Measurements from ENCODE around the gene PLCB1. TPM values are rescaled to one million over a fixed set of nuclear protein-coding genes. Genes with fewer than 3 reads are reported as not detected.

PLCB1 gene
- total and polyA plus RNA-seq, 8 donors, result 8.8 to 27.7 (median 19.2) TPM

DNA sequence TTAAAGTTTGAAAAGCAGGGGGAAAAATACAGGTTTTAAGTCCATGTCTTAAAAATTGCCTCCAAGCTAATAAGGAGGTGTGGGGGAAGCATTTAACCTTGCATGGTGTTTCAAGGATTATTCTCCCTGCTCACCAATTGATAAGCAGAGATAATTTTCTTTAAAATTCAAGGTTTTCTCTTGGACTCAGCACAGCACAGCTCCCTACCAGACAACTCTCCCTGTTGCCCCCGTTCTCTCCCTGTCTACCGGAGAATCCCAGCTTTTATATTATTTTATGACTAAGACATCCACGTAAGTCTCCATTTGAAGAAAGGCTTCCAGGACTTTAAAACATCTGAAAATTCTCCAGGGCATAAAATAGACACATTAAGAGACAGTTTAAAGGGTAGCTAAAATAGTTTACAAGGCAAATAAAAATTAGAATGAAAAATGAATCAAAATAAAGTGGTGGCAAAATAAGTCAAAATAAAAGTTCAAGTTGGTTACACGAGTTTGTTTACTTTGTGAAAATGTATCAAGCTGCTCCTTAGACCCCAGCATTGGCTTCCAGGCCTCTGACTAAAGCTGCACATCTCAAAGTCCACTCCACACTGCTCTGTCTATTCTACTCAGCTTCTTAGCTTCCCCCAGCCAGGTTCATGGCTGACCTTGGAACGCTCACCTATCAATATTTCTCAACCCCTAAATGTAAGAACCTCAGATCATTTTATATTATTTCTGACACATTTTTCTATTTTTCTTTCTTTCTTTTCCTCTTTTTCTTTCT lies 748.2 kb downstream of the PLCB1 start:
- intact Hi-C loops (cut with DNase I), result no loop called here
- H3K9me3 ChIP-seq, result no peaks in the 10 kb centered on the region
- no peak overlapping the region for H3K27ac ChIP-seq
- H3K27me3 ChIP-seq, result no peaks in the 10 kb centered on the region
- H3K36me3 ChIP-seq, result no peaks in the 10 kb centered on the region
- TF ChIP-seq CTCF (IDR thresholded peaks at IDR 0.05), result no peak
- DNase-seq (no peak), ATAC-seq (no peak)
- H3K4me1 ChIP-seq, result no peaks in the 10 kb centered on the region
- H3K4me3 ChIP-seq, result no peak overlapping the region

DNA sequence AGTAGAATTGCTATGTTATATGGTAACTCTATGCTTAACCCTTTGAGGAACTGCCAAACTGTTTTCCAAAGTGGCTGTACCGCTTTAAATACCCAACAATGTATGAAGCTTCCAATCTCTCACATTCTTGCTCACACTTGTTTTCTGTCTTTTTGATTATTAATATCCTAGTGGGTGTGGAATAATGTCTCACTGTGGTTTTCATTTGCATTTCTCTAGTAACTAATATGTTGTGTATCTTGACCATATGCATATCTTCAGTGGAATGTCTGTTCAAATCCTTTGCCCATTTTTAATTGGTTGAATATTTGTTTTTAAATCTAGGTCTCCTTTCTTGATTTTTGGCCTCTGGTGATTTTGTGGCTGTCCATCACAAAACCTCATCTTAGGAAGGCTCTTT lies 759.0 kb downstream of the PLCB1 start:
- TF ChIP-seq CTCF (IDR thresholded peaks at IDR 0.05), result no peak
- no peak overlapping the region for H3K4me3 ChIP-seq
- no peak for ATAC-seq
- H3K27me3 ChIP-seq, result no peaks in the 10 kb centered on the region
- H3K9me3 ChIP-seq, result peaks cover 0 to 25% of the 10 kb centered on the region in 2 donors
- H3K4me1 ChIP-seq, result no peaks in the 10 kb centered on the region
- H3K27ac ChIP-seq, result no peak overlapping the region
- no peak for DNase-seq
- intact Hi-C loops (cut with DNase I), result no loop called here
- H3K36me3 ChIP-seq, result no peaks in the 10 kb centered on the region

- intact Hi-C loops (cut with DNase I), result no loop called here
Measured at GRCh38 chr20:8895472-8895871, 763.4 kb downstream of the PLCB1 start.

GRCh38 chr20:8898823-8899222 lies 766.8 kb downstream of the PLCB1 start:
- H3K4me1 ChIP-seq, result no peaks in the 10 kb centered on the region
- no peaks in the 10 kb centered on the region for H3K27me3 ChIP-seq
- no peaks in the 10 kb centered on the region for H3K36me3 ChIP-seq
- no peak overlapping the region for H3K4me3 ChIP-seq
- DNase-seq, result no peak
- ATAC-seq, result no peak
- intact Hi-C loops (cut with DNase I), result no loop called here
- no peak overlapping the region for H3K27ac ChIP-seq
- TF ChIP-seq CTCF (IDR thresholded peaks at IDR 0.05), result no peak
- H3K9me3 ChIP-seq, result peaks cover 0 to 34% of the 10 kb centered on the region in 2 donors

More at GRCh38 chr20:8895472-8895871, 763.4 kb downstream of the PLCB1 start:
- Histone ChIP-seq H3K36me3 (no peaks in the 10 kb centered on the region), H3K4me1 (no peaks in the 10 kb centered on the region), H3K27ac (no peak overlapping the region), H3K9me3 (peaks cover 0 to 38% of the 10 kb centered on the region in 2 donors), H3K4me3 (no peak overlapping the region), H3K27me3 (no peaks in the 10 kb centered on the region)
- no peak for ATAC-seq
- DNase-seq, result no peak
- TF ChIP-seq CTCF (IDR thresholded peaks at IDR 0.05), result no peak

- intact Hi-C loops (cut with DNase I), result no loop called here
- Histone ChIP-seq H3K9me3 (peaks cover 0 to 8% of the 10 kb centered on the region in 2 donors), H3K27ac (no peak overlapping the region), H3K4me3 (no peak overlapping the region), H3K4me1 (no peaks in the 10 kb centered on the region), H3K27me3 (no peaks in the 10 kb centered on the region), H3K36me3 (no peaks in the 10 kb centered on the region)
- no peak for DNase-seq
- TF ChIP-seq CTCF (IDR thresholded peaks at IDR 0.05), result no peak
- no peak for ATAC-seq
Measured at GRCh38 chr20:8901237-8902025, 769.4 kb downstream of the PLCB1 start.
